Panc1 (cell line): ENCODE measurements around the gene DCAF16.

ENCODE experiments used
- CTCF ChIP-seq: fragments of 450-650 bp; IDR thresholded peaks from 2 replicates; pipeline ENCODE4 v1.5.1; 2017; ENCODE audit warnings: mild to moderate bottlenecking
- POLR2AphosphoS5 ChIP-seq: IDR thresholded peaks from 2 replicates; pipeline ENCODE4 v1.6.1; 2012; ENCODE audit warnings: mild to moderate bottlenecking, low read depth, low read length, moderate library complexity
- REST ChIP-seq, 2 experiments: IDR thresholded peaks; 2 replicates each; pipeline ENCODE4 v1.6.1; 2011 to 2012; ENCODE audit warnings: low read depth in 2 of 2, control low read depth in 1 of 2, low read length in 1 of 2, mild to moderate bottlenecking in 1 of 2, moderate library complexity in 1 of 2; ENCODE audit not compliant: insufficient read depth in 1 of 2
- TCF7L2 ChIP-seq: IDR thresholded peaks from 2 replicates; pipeline ENCODE4 v1.6.1; 2011; ENCODE audit warnings: mild to moderate bottlenecking, low read depth, low read length, inconsistent platforms

DNA sequence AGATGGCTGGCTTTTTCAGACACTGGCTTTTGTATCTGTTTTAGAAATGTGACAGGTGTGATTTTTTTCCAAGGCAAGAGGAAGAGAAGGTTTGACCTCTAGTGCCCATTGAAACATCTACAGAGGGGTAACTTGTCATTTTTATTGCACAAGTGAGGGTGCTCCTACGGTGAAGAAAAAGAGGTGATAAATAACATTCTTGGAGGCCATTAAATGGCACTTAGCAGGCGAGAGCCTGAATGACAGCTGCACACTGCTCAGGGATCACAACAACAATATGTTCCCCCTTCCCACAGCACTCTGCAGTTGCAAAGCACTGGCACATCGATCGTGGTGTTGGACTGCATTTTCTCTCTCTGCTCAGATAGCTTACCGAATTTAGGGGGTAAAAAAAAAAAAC is 52.1 kb downstream of the DCAF16 start:
- TF ChIP-seq CTCF: no peak
- no peak for TF ChIP-seq POLR2AphosphoS5
- no peak for TF ChIP-seq REST (IDR thresholded peaks at IDR 0.05; ENCODE audit: insufficient read depth in 1 of 2, low read depth in 2 of 2, low read length in 1 of 2)
- no peak for TF ChIP-seq TCF7L2
